CD4-positive, alpha-beta T cell treated with Interleukin-21 for 1 hour (primary cell): ENCODE data around the gene ARID4B.
"Not testable (repeated sequence)": the region's sequence is repeated elsewhere in the genome, so short reads cannot be mapped to it uniquely, and the experiment has no call there.

Source experiments
- DNase-seq: peaks from one replicate; pipeline ENCODE4 v3.0.0-alpha.2; 2020

Gene ARID4B

DNA sequence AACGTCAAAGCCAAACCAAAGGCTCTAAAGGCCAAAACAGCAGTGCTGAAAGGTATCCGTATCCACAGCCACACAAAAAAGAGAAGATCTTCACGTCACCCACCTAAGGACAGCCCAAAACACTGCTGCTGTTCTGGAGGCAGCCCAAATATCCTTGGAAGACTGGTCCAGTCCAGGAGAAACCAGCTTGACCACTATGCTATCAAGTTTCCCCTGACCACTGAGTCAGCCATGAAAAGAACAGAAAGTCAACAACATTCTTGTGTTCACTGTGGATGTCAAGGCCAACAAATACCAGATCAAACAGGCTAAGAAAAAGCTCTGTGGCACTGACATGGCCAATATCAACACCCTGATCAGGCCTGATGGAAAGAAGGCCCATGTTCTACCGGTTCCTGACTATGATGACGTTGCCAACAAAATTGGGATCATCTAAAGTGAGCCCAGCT is 32.1 kb downstream of the ARID4B start:
- DNase-seq, result no peak

DNA sequence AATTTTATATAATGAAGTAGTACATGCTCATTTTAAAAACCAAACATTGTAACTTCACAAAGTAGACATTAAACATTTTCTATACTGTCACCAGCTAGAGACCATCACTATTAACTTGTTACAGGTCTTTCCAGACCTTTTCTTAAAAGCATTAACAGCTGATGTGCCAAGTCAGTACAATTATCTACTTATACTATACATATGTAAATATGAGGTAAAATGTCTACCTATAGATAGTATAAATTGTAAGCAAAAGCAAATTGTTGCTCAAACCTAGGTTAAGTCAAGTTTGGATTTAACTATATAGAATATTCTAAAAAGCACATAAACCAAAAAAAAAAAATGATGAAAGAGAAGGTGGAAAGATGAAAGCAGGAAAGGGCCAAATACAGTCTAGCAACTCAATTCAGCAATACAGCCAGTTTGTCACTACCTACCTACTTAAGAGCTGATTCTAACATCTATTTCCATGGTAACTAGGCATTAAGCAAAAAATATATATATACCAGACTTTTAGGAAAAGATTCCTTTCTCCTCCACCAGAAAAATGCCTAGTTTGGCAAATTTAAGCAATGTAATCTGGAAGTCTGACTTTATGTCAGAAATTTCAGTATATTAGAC is 34.5 kb downstream of the ARID4B start:
- no peak for DNase-seq

DNA sequence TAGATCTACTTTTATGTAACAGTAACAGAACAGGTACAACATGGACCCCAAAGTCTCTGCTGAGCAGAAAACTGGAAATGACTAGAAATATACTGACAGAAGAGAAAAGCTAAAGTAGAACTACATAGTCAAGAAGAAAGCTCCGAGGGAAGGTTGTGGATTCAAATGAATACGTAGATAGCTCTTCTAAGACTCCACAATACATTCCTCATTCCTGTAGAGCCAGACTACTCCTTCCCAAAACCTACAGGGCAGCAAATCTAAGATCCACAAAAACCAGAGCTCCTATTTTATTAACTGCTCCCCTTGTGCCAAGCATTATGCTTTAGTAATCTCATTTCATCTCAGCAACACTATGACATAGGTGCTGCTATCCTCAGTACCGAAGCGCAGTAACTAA is 35.2 kb downstream of the ARID4B start:
- DNase-seq, result no peak

DNA sequence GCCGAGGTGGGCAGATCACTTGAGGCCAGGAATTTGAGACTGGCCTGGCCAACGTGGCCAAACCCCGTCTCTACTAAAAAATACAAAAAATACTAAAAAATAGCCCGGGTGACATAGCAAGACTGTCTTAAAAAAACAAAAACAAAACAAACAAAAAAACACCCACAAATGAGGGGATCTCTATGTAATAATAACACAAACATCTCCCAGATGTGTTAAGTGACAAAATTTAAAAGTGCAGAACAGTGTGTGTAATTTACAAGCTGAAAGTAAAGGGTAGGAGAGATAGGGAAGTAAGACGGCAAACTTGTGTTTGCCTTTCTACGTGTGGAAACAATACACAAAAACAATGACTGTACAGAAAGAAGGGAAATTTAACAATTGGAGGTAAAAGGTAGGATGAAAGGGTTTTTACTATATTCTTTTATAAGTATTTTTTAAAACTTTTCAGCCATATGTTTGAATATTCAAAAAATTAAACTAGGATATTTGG is 36.3 kb downstream of the ARID4B start:
- DNase-seq, result no peak

DNA sequence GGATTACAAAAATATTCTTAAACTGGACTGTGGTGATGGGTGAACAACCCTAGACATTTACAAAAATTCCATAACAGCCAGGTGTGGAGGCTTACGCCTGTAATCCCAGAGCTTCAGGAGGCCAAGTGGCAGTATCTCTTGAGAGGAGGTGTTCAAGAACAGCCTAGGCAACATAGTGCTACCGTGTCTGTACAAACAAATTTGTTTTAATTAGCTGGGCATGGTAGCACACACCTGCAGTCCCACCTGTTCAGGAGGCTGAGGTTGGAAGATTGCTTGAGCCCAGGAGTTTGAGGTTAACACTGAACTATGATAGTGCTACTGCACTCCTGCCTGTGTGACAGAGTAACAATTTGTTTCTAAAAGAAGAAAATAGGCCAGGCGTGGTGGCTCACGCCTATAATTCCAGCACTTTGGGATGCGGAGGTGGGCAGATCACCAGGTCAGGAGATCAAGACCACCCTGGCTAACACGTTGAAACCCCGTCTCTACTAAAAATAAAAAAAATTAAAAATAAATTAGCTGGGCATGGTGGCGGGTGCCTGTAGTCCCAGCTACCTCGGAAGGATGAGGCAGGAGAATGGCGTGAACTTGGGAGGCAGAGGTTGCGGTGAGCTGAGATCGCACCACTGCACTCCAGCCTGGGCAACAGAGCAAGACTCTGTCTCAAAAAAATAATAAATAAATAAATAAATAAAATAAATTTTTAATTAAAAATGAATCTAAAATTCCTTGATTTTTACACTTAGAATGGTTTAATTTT is 37.1 kb downstream of the ARID4B start:
- DNase-seq, result no peak

DNA sequence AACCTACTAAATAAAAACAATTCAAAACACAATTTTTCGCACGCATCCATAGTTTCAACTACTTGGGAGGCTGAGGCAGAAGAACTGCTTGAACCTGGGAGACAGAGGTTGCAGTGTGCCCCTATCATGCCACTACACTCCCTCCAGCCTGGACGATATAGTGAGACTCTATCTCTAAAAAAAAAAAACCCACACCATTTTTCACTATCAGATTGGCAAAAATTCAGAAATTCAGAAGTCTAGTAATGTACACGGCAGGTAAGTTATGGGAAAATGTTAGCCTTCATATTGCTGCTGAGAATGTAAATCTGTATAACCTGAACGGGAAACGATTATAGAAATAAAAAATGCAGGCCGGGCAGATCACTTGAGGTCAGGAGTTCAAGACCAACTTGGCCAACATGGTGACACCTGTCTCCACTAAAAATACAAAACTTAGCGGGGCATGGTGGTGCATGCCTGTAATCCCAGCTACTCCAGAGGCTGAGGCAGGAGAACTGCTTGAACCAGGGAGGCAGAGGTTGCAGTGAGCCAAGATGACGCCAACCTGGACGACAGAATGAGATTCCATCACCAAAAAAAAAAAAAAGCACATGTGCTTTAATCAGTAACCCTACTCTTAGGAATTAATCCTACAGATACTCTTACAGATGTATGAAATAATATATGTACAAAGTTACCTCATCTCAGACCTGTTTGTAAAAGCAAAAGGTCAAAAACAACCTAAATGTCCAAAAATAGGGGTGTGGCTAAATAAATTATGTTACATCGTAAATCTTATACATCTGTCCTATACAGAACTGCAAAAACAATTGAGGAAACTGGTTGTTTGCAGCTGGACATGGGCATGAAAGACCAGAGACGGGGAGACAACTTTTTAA is 37.9 kb downstream of the ARID4B start:
- no peak for DNase-seq

DNA sequence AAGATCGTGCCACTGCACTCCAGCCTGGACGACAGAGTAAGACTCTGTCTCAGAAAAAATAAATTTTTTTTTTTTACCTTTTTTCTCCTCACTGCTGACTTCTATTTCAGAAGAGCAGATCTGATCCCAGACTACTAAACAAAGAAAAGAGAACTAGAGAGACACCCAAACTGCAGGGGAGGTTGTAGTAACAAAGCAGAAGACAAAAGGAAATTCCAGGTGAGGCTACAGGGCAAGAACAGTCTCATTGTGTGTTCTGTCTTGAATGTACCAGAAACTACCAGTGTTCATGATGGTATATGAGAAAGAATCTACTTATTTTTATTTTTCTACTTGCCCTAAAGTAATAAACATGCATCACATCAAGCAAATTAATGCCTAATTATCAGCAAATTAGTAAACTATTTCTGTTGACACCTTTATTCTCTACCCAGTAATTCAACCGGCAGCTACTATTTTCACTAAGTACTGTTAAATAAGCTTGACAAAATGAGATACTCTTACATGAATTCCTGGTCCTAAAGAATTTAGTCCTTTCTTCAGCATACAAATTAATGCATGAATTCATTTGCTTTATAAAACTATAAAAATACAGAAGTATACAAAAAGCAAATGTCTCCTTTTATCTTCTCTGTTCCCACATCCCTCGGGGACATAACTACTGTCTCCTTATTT is 40.6 kb downstream of the ARID4B start:
- DNase-seq, result no peak

DNA sequence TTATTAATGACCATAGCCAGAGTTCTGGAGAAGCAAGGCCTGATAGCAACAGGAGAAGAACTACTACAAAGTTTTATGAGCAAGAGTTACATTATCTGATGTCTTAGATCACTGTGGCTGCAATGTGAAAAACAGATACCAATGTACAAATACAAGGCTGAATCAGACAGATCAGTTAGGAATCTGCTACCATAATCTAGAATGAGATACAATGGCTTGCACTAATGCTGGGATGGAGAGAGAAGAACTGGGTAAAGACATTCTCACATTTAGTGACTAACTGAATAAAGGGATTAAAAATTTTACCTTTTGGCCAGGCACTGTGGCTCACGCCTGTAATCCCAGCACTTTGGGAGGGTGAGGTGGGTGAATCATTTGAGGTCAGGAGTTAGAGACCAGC is 41.3 kb downstream of the ARID4B start:
- DNase-seq, result no peak

DNA sequence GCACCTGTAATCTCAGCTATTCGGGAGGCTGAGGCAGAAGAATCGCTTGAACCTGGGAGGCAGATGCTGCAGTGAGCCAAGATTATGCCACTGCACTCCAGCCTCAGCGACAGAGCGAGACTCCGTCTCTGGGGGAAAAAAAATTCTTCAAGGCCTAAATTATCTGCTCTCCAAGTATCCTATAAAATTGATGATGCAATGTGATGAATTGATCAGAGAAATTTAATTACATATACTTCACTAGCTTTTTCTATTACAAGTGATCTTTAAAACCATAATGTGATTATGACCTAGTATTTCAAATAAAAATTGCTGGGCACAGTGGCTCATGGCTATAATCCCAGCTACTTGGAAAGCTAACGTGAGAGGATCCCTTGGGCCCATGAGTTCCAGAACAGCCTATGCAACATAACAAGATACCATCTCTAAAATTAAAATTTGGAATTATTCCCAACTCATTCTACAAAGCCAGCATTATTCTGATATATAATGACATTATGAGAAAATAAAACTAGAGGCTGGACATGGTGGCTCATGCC is 43.7 kb downstream of the ARID4B start:
- no peak for DNase-seq

DNA sequence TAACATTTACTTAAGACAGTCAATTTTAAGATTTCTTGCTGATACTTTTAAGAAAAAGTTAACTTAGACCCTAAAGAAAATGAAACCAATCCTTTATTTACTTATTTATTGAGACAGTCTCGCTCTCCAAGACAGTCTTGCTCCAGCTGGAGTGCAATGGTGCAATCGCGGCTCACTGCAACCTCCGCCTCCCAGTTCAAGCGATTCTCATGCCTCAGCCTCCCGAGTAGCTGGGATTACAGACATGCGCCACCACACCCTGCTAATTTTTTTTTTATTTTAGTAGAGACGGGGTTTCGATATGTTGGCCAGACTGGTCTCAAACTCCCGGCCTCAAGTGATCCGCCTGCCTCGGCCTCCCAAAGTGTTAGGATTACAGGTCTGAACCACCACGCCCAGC is 44.3 kb downstream of the ARID4B start:
- not testable (repeated sequence) for DNase-seq

DNA sequence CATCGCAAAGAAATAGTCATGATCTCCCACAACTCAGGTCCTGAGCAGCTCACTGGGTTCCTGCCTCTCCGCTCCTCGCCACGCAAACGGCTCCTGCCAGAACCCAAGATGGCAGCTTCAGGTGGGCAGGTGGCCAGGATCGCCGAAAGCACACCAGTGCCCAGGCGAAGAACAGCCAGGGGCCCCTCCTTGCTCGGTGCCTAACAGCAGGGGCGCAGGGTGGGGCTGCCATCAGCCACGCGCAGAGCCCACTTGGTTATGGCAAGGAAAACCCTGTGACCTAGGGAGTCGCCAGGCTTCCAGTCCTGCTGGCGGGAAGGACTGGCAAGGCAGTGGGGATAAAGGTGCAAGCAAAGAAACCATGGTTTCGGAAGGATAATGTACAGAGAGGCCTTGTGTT is 47.5 kb downstream of the ARID4B start:
- DNase-seq, result no peak

DNA sequence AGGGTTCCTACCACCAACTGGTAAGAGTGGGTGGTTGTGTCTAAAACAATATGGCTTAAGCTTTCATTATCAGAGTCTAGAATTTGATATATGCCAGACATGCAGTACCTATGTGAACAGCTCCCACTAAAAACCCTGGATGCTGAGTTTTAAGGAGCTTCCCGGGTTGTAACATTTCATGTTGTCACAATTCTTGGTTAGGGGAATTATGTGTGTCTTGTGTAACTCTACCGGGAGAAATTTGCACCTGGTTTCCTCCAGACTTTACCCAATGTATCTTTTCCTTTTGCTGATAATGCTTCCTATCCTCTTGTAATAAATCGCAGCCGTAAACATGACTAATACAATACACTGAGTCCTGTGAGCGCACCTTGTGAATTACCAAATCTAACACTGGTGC is 48.3 kb downstream of the ARID4B start:
- no peak for DNase-seq

DNA sequence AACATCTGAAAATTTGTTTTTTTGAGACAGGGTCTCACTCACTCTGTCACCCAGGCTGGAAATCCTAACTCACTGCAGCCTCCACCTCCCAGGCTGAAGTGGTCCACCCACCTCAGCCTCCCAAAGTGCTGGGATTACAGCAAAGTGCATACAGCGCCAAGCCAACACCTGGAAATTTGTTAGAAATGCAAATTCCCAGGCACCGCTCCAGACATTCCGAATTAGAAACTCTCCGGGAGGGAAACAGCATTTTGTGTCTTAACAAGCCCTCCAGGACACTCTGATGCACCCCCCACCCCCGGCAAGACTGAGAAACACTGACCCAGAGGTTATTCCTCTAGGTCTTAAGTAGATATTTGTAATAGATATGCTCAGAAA is 49.1 kb downstream of the ARID4B start:
- no peak for DNase-seq

DNA sequence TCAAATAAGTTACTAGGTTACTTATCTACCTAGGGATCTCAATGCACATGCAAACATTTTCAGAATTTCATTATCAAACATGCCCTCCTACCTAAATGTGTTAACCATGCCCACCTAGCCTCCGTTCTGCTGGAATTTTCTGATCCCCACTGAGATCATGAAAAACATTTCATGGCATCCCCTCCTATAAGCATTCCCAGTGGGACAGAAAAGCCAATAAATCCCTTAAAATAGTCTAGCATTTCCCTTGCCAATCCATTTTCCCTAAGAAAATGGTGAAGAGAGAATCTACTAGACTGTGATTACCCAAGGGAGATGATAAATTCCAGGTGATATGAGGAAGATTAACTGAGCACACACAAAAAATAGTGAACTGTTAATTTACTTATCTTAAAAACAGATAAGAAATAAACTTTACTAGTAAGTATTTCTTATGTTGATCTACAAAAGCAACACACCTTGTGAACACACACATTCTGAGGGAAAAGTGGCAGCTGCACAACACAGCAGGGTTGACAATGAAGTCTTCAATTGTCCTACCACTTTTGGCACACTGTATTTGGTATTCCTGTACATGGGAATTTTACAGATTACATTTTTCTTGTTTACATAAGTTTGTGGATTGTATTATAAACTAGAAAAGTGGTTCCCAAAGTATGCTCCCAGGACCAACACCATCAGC is 49.6 kb downstream of the ARID4B start:
- no peak for DNase-seq

DNA sequence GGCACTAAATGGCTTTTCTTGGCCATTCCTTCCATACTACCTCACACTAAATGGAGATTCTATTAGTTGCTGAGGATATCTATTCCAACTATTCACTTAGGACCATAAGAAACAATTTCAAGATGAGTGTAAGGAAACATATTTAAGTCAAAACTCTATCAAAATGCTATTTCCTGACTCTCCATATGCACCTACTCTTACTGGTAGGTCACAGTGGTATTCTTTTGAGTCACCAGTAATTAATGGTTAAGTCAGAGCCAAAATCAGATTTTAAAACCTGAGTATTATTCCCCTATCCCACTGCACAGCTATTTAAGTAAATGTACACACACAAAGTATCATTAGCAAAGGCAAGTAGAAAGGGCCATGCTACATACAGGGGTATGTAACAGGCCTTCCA is 50.3 kb downstream of the ARID4B start:
- no peak for DNase-seq

DNA sequence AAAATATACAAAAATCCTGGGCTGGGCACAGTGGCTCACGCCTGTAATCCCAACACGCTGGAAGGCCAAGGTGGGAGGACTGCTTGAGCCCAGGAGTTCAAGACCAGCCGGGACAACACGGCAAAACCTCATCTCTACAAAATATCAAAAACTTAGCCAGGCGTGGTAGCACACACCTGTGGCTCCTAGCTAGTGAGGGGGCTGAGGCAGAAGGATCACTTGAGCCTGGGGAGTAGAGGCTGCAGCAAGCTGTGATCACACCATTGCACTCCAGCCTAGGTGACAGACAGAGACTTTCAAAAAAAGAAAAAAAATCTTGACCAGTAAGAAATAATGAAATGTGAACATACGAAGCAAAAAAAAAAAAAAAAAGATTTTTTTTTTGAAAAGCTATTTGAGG is 52.1 kb downstream of the ARID4B start:
- DNase-seq, result no peak

DNA sequence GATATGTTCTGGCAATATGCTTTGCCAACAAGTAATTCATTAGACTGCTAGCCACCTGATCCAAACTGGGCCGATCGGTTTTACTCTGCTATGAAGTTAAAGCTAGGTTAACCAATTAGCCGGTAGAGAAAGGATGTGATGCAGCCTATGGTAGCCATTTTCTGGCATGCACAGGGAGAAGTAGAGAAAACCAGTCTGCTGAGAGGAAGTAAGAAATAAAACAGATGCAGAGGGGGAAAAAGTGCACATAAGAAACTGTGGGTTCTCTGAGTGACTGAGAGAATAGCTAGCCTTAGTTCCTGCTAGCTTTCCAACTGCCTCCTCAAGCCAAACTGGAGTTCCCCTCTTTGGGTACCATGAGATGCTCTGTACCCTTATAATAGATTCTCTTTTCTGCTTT is 52.8 kb downstream of the ARID4B start:
- peak; percentile 30 for DNase-seq

DNA sequence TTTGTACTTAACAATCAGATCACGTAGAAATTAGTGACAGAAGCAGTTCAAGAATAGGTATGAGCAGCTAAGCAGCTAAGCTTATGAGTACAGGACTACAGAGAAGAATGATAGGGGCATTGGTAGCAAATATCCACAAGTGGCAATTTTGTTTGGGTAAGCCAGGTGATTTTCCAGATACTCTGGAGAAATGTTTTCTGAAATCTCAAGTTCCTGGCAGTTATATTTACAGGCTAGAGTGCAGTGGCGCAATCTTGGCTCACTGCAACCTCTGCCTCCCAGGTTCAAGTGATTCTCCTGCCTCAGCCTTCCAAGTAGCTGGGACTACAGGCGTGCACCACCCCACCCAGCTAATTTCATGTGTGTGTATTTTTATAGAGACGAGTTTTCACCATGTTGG is 55.1 kb downstream of the ARID4B start:
- DNase-seq, result no peak

DNA sequence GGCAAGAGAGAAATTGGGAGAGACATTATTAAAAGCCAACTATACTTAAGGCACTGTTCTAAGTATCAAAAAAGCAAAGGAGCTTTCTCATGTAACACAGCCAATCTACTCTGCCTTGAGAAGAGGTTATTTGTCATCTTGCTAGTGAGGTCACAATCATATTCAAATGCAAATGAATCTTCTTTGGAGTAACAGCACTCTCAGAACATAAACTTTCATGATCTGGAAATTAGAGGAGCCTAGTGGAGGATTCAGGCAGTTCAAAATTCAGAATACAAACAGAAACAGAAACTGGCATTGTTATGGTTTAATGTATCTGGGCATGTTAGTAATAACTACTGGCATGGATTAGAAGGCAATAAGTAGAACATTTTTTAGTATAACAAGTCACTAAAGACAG is 57.4 kb downstream of the ARID4B start:
- peak; percentile 35 for DNase-seq

DNA sequence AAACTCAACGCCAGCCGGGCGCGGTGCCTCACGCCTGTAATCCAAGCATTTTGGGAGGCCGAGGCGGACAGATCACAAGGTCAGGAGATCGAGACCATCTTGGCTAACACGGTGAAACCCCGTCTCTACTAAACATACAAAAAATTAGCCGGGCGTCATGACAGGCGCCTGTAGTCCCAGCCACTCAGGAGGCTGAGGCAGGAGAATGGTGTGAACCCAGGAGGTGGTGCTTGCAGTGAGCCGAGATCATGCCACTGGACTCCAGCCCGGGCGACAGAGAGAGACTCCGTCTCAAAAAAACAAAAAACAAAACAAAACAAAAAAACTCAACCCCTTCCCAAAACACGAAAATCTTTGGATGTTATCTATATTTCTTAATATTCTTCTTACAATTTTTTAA is 58.0 kb downstream of the ARID4B start:
- not testable (repeated sequence) for DNase-seq

DNA sequence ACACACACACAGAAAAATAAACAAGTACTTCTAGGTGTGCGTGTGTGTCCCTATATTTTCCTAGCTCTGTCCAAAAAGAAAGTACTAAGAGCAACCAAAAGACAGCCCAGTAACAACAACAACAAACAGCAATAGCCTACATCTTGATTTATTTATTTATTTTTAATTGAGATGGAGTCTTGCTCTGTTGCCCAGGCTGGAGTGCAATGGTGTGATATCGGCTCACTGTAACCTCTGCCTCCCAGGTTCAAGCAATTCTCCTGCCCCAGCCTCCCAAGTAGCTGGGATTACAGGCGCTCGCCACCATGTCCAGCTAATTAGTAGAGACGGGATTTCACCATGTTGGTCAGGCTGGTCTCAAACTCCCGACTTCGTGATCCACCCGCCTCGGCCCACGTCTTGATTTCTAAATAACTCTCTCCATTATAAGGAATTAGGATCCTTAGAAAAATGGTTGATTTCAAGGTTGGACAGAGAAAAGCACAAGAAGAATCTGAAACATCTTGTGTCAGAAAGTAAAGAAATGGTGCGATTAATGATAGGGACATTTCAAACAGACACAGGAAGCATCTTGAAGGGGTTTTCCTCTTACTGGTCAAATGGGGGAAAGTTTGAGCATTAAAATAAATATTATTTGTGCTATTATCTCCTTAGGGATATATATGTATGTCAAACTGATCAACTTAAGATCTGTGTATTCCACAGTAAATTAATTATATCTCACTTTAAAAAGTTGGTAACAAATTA is 59.4 kb downstream of the ARID4B start:
- no peak for DNase-seq
